ENCODE measurements around the gene DENND1B.

- TF ChIP-seq CTCF (IDR thresholded peaks at IDR 0.05) (no peak), NPAS2 (CRISPR knock-in tag; IDR thresholded peaks at IDR 0.05; ENCODE audit: borderline replicate concordance) (no peak), PBX3 (IDR thresholded peaks at IDR 0.05) (no peak), BCL3 (IDR thresholded peaks at IDR 0.05) (no peak), CHD4 (IDR thresholded peaks at IDR 0.05; ENCODE audit: borderline replicate concordance) (no peak), EP300 (IDR thresholded peaks at IDR 0.05) (no peak), RAD21 (conservative IDR thresholded peaks at IDR 0.05 in 1 of 2, IDR thresholded peaks at IDR 0.05 in 1 of 2) (no peak), MAX (IDR thresholded peaks at IDR 0.05) (no peak), MYC (IDR thresholded peaks at IDR 0.05; ENCODE audit: borderline replicate concordance, low read length) (no peak), POLR2A (IDR thresholded peaks at IDR 0.05; ENCODE audit: low read length) (no peak), NR3C1 (IDR thresholded peaks at IDR 0.05) (no peak), RCOR1 (IDR thresholded peaks at IDR 0.05; ENCODE audit: low read depth, low read length) (no peak), HDAC2 (IDR thresholded peaks at IDR 0.05) (no peak)
Observed at GRCh38 chr1:197671920-197672319, 103.4 kb downstream of the DENND1B start.

All from A549 (cell line).